GM21528 (cell line): ENCODE measurements around the gene SSX4.
"Not testable (repeated sequence)": the region's sequence is repeated elsewhere in the genome, so short reads cannot be mapped to it uniquely, and the experiment has no call there.

ENCODE experiments used
- ATAC-seq: cut with Tn5 transposase; IDR thresholded peaks from one replicate; pipeline ENCODE4 v1.9.1; 2021; ENCODE audit warnings: mild to moderate bottlenecking, moderate library complexity; ENCODE audit not compliant: unreplicated experiment, low FRiP score

The SSX4 gene, protein sequence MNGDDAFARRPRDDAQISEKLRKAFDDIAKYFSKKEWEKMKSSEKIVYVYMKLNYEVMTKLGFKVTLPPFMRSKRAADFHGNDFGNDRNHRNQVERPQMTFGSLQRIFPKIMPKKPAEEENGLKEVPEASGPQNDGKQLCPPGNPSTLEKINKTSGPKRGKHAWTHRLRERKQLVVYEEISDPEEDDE

DNA sequence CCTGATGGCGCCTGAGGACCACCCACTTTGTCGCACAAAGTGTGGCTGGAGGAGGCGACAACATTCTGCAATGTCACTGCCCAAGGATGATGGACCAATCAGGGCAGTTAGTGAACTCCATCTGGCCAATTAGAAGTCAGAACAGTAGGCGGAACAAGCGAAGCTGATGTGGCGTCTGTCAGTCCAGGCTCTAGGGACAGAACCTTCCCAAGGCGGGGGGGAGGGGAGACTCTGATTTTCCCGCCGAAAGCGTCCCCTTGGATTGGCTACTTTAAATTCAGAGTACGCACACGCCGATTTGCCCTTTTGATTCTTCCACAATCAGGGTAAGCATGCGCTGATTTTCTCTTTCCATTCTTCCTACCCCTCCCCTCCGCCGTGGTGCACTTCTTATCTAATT lies at the start of gene SSX4:
TSS of gene SSX4 (plus strand) at position 301 of the 400 bp plus-strand sequence. CDS start 515 bp downstream, outside the sequence.
- ATAC-seq: not testable (repeated sequence)

DNA sequence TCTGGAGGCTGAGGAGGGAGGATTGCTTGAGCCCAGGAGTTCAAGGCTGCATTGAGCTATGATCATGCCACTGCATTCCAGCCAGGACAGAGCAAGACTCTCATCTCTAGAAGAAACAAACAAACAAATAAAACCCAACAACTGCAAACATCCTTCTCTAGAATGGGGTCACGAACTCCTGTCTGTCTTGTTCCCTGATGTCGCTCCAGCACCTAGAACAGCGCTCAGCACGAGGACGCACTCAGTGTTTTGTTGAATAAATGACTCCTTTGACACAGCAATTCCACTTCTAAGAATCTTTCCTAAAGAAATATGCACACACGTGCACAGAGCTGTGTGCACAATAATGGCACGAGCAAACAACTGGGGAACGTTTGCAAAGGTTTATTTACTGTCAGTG lies 37.3 kb upstream of the SSX4 start:
- ATAC-seq: not testable (repeated sequence)

DNA sequence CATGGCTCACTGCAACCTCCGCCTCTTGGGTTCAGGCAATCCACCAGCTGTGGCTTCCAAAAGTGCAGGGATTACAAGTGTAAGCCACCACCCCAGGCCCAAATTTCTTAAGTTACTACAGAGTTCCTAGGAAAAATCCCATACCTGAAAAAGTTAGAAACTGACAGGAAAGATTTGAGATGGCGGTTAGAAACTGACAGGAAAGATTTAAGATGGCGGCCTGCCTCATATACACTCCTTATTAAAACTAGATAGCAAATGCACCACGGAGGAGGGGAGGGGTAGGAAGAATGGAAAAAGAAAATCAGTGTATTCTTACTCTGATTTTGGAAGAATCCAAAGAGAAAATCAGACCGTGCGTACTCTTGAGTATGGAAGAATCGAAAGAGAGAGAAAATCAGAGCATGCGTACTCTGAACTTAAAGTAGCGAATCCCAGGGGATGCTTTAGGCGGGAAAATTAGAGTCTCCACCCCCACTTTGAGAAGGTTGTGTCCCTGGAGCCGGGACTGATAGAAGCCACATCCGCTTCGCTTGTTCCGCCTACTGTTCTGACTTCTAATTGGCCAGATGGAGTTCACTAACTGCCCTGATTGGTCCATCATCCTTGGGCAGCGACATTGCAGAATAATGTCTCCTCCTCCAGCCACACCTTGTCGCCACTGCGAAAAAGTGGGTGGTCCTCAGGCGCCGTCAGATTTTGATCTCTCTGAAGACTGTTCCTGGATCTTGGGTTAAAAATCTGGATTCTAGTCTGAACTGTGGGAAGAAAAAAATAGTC lies 26.8 kb upstream of the SSX4 start, which contains the start of gene SSX3:
TSS of gene SSX3 (minus strand) at position 389 of the 780 bp plus-strand sequence. CDS start 1,454 bp downstream, outside the sequence.
- ATAC-seq: not testable (repeated sequence)

DNA sequence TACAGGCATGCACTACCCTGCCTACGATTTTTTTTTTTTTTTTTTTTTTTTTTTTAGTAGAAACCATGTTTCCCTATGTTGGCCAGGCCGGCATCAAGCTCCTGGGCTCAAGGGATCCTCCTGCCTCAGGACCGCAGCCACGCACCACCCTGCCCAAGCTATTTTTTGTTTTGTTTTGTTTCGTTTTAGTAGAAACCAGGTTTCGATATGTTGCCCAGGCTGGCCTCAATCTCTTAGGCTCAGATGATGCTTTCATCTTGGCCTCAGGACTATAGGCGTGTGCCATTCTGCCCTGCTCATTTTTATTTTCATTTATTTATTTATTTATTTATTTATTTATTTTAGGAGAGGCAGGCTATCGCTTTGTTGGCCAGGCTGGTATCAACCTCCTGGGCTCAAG lies 25.7 kb upstream of the SSX4 start:
- ATAC-seq: no peak

DNA sequence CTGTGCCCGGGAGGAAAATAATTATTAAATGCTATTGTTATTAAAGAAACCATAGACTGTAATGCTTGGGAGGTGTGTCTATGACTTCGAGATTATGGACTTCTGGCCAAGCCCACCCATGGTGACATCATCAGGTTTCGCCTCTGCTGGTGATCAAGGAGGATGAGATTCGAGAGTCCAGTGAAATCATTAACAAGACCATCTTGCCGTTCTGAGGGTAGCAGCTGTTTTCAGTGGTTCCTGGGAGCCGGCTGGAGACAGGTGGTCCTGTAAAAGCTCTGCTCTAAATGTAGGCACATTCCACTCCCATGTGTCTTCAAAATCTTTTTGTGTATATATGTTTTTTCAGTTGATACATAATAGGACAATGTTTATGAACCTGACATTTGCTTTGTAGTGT lies 24.1 kb upstream of the SSX4 start:
- not testable (repeated sequence) for ATAC-seq

DNA sequence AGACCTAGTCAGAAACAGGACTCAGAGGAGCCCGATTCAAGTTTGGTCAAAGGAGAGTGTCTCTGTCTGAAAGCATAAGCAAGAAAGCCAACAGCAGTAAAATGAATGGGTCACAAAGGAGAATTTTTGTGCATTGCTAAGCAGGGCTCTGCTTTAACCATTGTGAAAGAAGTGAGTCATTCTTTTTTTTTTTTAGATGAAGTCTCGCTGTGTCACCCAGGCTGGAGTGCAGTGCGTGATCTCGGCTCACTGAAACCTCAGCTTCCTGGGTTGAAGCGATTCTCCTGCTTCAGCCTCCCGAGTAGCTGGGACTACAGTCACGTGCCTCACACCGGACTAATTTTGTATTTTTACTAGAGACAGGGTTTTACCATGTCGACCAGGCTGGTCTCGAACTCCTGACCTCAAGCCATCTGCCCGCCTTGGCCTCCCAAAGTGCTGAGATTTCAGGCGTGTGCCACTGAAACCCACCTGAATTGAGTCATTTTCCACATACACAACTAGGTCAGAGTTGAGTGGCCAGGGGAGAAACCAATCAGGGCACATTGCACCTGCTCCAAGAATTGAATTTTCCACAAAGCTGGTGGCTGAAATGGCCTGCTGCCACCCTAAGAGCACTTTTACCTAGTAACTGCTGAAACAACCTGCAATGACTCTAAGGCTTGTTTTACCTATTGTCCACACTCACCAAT lies 15.5 kb upstream of the SSX4 start:
- not testable (repeated sequence) for ATAC-seq

DNA sequence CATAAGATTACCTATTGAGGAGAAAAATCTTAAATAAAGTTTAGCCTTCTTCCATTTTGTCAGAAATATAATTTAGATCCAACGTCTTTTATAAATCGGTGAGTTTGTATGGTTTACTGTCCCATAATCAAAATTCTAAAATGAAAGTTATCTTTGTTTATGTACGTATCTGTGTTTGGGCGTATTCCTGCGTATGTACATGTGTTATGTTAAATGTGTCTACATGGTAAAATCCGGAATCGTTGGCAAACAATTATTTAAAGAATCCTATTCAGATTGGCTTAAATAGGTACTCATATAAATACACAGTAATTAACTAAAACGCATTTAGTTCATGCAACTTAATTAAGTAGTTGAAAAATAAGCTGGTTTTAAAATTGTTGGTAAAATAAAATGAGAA lies 12.9 kb upstream of the SSX4 start:
- ATAC-seq: not testable (repeated sequence)

DNA sequence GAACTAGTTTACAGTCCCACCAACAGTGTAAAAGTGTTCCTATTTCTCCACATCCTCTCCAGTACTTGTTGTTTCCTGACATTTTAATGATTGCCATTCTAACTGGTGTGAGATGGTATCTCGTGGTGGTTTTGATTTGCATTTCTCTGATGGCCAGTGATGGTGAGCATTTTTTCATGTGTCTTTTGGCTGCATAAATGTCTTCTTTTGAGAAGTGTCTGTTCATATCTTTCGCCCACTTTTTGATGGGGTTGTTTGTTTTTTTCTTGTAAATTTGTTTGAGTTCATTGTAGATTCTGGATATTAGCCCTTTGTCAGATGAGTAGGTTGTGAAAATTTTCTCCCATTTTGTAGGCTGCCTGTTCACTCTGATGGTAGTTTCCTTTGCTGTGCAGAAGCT lies 13.6 kb downstream of the SSX4 start:
- not testable (repeated sequence) for ATAC-seq

DNA sequence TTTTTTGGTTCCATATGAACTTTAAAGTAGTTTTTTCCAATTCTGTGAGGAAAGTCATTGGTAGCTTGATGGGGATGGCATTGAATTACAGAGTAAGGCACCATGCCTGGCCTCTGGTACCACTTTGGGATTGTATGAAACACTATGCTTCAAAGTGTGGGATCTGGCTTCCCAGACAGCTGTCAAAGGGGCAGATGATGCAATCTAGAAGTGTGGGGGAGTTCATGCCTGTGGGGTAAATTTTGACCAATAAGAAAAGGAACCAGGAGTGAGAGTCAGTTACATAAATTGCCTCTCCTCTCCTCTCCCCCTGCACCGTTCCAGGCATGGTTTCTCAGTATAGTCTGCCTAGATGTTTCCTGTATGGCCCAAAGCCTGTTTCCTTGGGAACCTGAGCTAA lies 14.5 kb downstream of the SSX4 start:
- not testable (repeated sequence) for ATAC-seq

DNA sequence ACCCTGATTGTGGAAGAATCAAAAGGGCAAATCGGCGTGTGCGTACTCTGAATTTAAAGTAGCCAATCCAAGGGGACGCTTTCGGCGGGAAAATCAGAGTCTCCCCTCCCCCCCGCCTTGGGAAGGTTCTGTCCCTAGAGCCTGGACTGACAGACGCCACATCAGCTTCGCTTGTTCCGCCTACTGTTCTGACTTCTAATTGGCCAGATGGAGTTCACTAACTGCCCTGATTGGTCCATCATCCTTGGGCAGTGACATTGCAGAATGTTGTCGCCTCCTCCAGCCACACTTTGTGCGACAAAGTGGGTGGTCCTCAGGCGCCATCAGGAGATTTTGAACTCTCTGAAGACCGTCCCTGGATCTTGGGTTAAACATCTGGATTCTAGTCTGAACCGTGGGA lies 28.5 kb downstream of the SSX4 start, which contains the start of gene SSX4B:
TSS of gene SSX4B (minus strand) at position 101 of the 400 bp plus-strand sequence. CDS start 588 bp downstream, outside the sequence.
- not testable (repeated sequence) for ATAC-seq

DNA sequence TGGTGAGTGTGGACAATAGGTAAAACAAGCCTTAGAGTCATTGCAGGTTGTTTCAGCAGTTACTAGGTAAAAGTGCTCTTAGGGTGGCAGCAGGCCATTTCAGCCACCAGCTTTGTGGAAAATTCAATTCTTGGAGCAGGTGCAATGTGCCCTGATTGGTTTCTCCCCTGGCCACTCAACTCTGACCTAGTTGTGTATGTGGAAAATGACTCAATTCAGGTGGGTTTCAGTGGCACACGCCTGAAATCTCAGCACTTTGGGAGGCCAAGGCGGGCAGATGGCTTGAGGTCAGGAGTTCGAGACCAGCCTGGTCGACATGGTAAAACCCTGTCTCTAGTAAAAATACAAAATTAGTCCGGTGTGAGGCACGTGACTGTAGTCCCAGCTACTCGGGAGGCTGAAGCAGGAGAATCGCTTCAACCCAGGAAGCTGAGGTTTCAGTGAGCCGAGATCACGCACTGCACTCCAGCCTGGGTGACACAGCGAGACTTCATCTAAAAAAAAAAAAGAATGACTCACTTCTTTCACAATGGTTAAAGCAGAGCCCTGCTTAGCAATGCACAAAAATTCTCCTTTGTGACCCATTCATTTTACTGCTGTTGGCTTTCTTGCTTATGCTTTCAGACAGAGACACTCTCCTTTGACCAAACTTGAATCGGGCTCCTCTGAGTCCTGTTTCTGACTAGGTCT lies 43.8 kb downstream of the SSX4 start:
- not testable (repeated sequence) for ATAC-seq

DNA sequence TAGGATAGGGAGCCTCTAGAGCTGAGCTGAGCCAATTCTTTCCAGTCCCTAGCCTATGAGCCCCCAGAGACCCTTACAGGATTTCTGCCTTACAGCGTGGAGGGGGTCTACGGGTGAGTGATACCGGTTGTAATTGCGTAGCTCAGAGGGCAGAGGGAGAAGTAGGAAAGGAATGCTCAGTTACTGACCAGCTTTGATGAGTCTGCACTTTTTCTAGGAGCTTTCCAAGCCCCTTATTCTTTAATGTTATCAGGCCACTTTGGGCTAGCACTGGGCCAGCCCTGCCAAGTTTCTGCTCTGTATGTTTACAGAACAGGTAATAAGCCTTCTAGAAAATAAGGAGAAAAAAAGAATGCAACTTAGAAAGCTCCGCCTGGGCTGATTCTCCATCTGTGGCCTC lies 46.3 kb downstream of the SSX4 start:
- ATAC-seq: not testable (repeated sequence)

DNA sequence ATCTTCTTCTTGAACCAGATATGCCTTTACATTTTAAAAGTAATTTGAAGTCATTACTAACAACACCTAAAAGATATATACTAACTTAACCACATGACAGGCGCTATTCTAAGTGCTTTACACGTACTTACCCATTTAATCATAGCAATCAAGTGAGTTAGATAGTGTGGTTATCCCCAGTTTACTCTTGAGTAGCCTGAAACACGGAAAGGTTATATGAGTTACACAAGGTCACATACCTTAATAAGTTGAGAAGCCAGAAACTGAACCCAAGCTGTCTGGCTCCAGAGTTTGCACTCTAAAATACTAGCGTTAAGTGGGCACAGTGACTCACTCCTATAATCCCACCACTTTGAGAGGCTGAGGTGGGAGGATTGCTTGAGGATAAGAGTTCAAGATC lies 46.8 kb downstream of the SSX4 start:
- not testable (repeated sequence) for ATAC-seq

DNA sequence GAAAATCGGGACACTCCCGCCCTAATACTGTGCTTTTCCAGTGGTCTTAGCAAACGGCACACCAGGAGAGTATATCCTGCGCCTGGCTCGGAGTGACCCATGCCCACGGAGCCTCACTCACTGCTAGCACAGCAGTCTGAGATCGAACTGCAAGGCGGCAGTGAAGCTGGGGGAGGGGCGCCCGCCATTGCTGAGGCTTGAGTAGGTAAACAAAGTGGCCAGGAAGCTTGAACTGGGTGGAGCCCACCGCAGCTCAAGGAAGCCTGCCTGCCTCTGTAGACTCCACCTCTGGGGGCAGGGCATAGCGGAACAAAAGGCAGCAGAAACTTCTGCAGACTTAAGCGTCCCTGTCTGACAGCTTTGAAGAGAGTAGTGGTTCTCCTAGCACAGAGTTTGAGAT lies 50.4 kb downstream of the SSX4 start:
- not testable (repeated sequence) for ATAC-seq
